H9 (cell line): Measurements from ENCODE around the gene ROCK2. TPM values are rescaled to one million over a fixed set of nuclear protein-coding genes. Genes with fewer than 3 reads are reported as not detected.

Experiments
- DNase-seq: peaks from one replicate; pipeline ENCODE4 v3.0.0-alpha.2; 2017
- H2AFZ ChIP-seq: one replicate; pipeline ENCODE4 v1.6.1; 2013; ENCODE audit warnings: mild to moderate bottlenecking, low read length, control low read depth, moderate library complexity
- H2AK5ac ChIP-seq: 2 replicates; pipeline ENCODE4 v1.6.1; 2013; ENCODE audit warnings: low read length, control low read depth, mixed read lengths; ENCODE audit not compliant: insufficient read length
- H2BK120ac ChIP-seq: one replicate; pipeline ENCODE4 v1.6.1; 2013; ENCODE audit warnings: low read depth, mild to moderate bottlenecking, low read length, control low read depth, inconsistent platforms; ENCODE audit not compliant: poor library complexity, severe bottlenecking
- H2BK12ac ChIP-seq: 2 replicates; pipeline ENCODE4 v1.6.1; 2013; ENCODE audit warnings: low read length, control low read depth, mixed read lengths, low read depth; ENCODE audit not compliant: insufficient read length
- H2BK15ac ChIP-seq: 2 replicates; pipeline ENCODE4 v1.6.1; 2013; ENCODE audit warnings: low read depth, low read length, control low read depth
- H2BK20ac ChIP-seq: one replicate; pipeline ENCODE4 v1.6.1; 2013; ENCODE audit warnings: low read depth, mild to moderate bottlenecking, low read length, control low read depth, inconsistent platforms; ENCODE audit not compliant: poor library complexity, severe bottlenecking
- H2BK5ac ChIP-seq: 2 replicates; pipeline ENCODE4 v1.6.1; 2013; ENCODE audit warnings: low read length, control low read depth, mixed read lengths; ENCODE audit not compliant: insufficient read length
- H3K14ac ChIP-seq: 2 replicates; pipeline ENCODE4 v1.6.1; 2013; ENCODE audit warnings: low read length, control low read depth; ENCODE audit not compliant: insufficient read depth
- H3K18ac ChIP-seq: 2 replicates; pipeline ENCODE4 v1.6.1; 2013; ENCODE audit warnings: low read depth, mild to moderate bottlenecking, mixed read lengths, low read length, control low read depth; ENCODE audit not compliant: insufficient read length
- H3K23ac ChIP-seq: 2 replicates; pipeline ENCODE4 v1.6.1; 2013; ENCODE audit warnings: low read length, control low read depth, mixed read lengths, low read depth; ENCODE audit not compliant: insufficient read length
- H3K23me2 ChIP-seq: 2 replicates; pipeline ENCODE4 v1.6.1; 2013; ENCODE audit warnings: low read depth, mild to moderate bottlenecking, mixed read lengths, low read length, control low read depth; ENCODE audit not compliant: insufficient read length, poor library complexity, severe bottlenecking
- H3K27ac ChIP-seq: 2 replicates; pipeline ENCODE4 v1.5.1; 2013; ENCODE audit warnings: low read length, control low read depth, mixed read lengths, low read depth; ENCODE audit not compliant: insufficient read length
- H3K27me3 ChIP-seq: 2 replicates; pipeline ENCODE4 v1.6.1; 2013; ENCODE audit warnings: low read length, control low read depth, inconsistent platforms; ENCODE audit not compliant: insufficient read depth
- H3K4ac ChIP-seq: 2 replicates; pipeline ENCODE4 v1.6.1; 2013; ENCODE audit warnings: low read depth, mild to moderate bottlenecking, control low read depth, inconsistent platforms, low read length, moderate library complexity
- H3K4me1 ChIP-seq: 2 replicates; pipeline ENCODE4 v1.6.1; 2013; ENCODE audit warnings: low read length, control low read depth, inconsistent platforms; ENCODE audit not compliant: insufficient read depth
- H3K4me2 ChIP-seq: 2 replicates; pipeline ENCODE4 v1.6.1; 2013; ENCODE audit warnings: low read length, control low read depth, mixed read lengths; ENCODE audit not compliant: insufficient read length, insufficient read depth
- H3K56ac ChIP-seq: 2 replicates; pipeline ENCODE4 v1.6.1; 2013; ENCODE audit warnings: low read depth, mild to moderate bottlenecking, mixed read lengths, low read length, control low read depth; ENCODE audit not compliant: insufficient read length
- H3K79me1 ChIP-seq: 2 replicates; pipeline ENCODE4 v1.6.1; 2013; ENCODE audit warnings: low read depth, mild to moderate bottlenecking, moderate library complexity, low read length, control low read depth, inconsistent platforms; ENCODE audit not compliant: insufficient read depth, poor library complexity, severe bottlenecking
- H3K79me2 ChIP-seq: 2 replicates; pipeline ENCODE4 v1.6.1; 2013; ENCODE audit warnings: low read length, control low read depth, inconsistent platforms; ENCODE audit not compliant: insufficient read depth
- H3K9ac ChIP-seq: 2 replicates; pipeline ENCODE4 v1.6.1; 2013; ENCODE audit warnings: low read length, control low read depth, mixed read lengths; ENCODE audit not compliant: insufficient read length; ENCODE audit errors: extremely low read depth
- H3K9me3 ChIP-seq: one replicate; pipeline ENCODE4 v1.6.1; 2013; ENCODE audit warnings: low read depth, low read length, inconsistent platforms; ENCODE audit not compliant: control insufficient read depth
- H3T11ph ChIP-seq: one replicate; pipeline ENCODE4 v1.6.1; 2013; ENCODE audit warnings: mild to moderate bottlenecking, low read length, control low read depth, inconsistent platforms
- H4K20me1 ChIP-seq: one replicate; pipeline ENCODE4 v1.6.1; 2013; ENCODE audit not compliant: control insufficient read depth, insufficient read length, insufficient read depth
- H4K5ac ChIP-seq: 2 replicates; pipeline ENCODE4 v1.6.1; 2013; ENCODE audit warnings: low read depth, mild to moderate bottlenecking, mixed read lengths, low read length, control low read depth; ENCODE audit not compliant: insufficient read length
- H4K8ac ChIP-seq: replicated peaks from 2 replicates; pipeline ENCODE4 v1.6.1; 2013; ENCODE audit warnings: low read length, control low read depth, mixed read lengths, low read depth; ENCODE audit not compliant: insufficient read length
- H4K91ac ChIP-seq: 2 replicates; pipeline ENCODE4 v1.6.1; 2013; ENCODE audit warnings: low read depth, mild to moderate bottlenecking, moderate library complexity, mixed read lengths, low read length, control low read depth; ENCODE audit not compliant: insufficient read length
- H3K27ac Mint-ChIP-seq, 3 experiments: 2 replicates in 2 of 3; 3 replicates in 1 of 3; pipeline ENCODE4 v1.8.0; 2020 to 2021; ENCODE audit warnings: mixed read lengths in 3 of 3, mild to moderate bottlenecking in 1 of 3, moderate library complexity in 1 of 3
- H3K27me3 Mint-ChIP-seq: 2 replicates; pipeline ENCODE4 v1.8.0; 2021; ENCODE audit warnings: low read depth, mild to moderate bottlenecking, moderate library complexity, mixed read lengths
- H3K36me3 Mint-ChIP-seq, 3 experiments: 2 replicates in 2 of 3; 3 replicates in 1 of 3; pipeline ENCODE4 v1.8.0; 2020 to 2021; ENCODE audit warnings: low read depth in 3 of 3, mixed read lengths in 3 of 3; ENCODE audit not compliant: insufficient read depth in 1 of 3
- H3K4me1 Mint-ChIP-seq, 2 experiments: 2 replicates each; pipeline ENCODE4 v1.8.0; 2020; ENCODE audit warnings: mixed read lengths in 2 of 2
- H3K4me3 Mint-ChIP-seq, 2 experiments: 2 replicates in 1 of 2; 3 replicates in 1 of 2; pipeline ENCODE4 v1.8.0; 2020 to 2021; ENCODE audit warnings: mild to moderate bottlenecking in 2 of 2, mixed read lengths in 2 of 2, moderate library complexity in 1 of 2
- H3K9me3 Mint-ChIP-seq, 2 experiments: 2 replicates in 1 of 2; 3 replicates in 1 of 2; pipeline ENCODE4 v1.8.0; 2020; ENCODE audit warnings: mild to moderate bottlenecking in 2 of 2, mixed read lengths in 2 of 2, moderate library complexity in 1 of 2
- WGBS: extraction: QIAGEN DNeasy Blood & Tissue Kit; methylation state at CpG from one replicate; pipeline ENCODE4 v1.1.7; 2013; ENCODE audit warnings: missing lambda C conversion rate, low lambda C conversion rate, mixed read lengths; ENCODE audit not compliant: insufficient read length; ENCODE audit errors: extremely low coverage; 5-methylcytosine and 5-hydroxymethylcytosine counted together
- total RNA-seq: library from RNA; stranded (reverse); gene quantifications from 2 replicates; pipeline ENCODE4 v1.2.1, GENCODE V29; 2021
- TF ChIP-seq, protein P1 (sequence below): fragments of 200-600 bp; sonication (generic); conservative IDR thresholded peaks from 3 replicates; pipeline ENCODE4 v1.8.0; 2021; ENCODE audit warnings: antibody characterized with exemption, mild to moderate bottlenecking

ROCK2 gene
- total RNA-seq, 1 experiment from 2014 or later: 33.2 TPM

DNA sequence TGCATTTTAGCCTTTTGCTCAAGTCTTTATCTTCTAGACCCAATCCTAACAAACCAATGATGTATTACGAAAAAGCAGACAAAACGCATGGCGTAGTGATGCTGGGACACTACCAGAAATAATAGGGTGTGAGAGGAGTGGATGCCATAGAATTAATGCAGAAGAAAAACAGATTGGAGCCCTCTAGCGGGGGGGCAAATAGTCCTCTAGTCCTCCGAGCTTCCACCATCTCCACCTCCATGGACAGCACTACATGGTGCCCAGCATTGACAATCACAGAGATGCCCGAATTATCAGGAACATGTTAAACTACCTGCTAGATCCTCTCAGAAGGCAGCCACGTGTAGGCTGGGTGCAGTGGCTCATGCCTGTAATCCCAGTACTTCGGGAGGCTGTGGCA lies 15.4 kb upstream of the ROCK2 start:
- Histone ChIP-seq H3K9me3 (no peaks in the 10 kb centered on the region), H4K20me1 (no peaks in the 10 kb centered on the region), H4K91ac (no peak overlapping the region), H3K27me3 (no peaks in the 10 kb centered on the region), H2BK12ac (no peak overlapping the region), H3T11ph (no peak overlapping the region), H3K27ac (no peak overlapping the region), H2AFZ (no peak overlapping the region), H3K9ac (no peak overlapping the region), H2BK15ac (no peak overlapping the region), H3K4me1 (no peaks in the 10 kb centered on the region), H2BK120ac (no peak overlapping the region), H3K4ac (no peak overlapping the region), H4K5ac (no peak overlapping the region), H3K79me1 (no peaks in the 10 kb centered on the region), H3K18ac (no peak overlapping the region), H2BK20ac (no peak overlapping the region), H3K79me2 (no peaks in the 10 kb centered on the region), H3K23me2 (no peaks in the 10 kb centered on the region), H2AK5ac (no peak overlapping the region), H3K14ac (no peak overlapping the region), H3K23ac (no peak overlapping the region), H4K8ac (no peak overlapping the region), H3K4me2 (no peak overlapping the region), H3K56ac (no peak overlapping the region), H2BK5ac (no peak overlapping the region)
- no peak overlapping the region for H3K27ac Mint-ChIP-seq
- peaks cover 2% of the 10 kb centered on the region; the same call in 1 of the 2 replicates for H3K27me3 Mint-ChIP-seq
- H3K36me3 Mint-ChIP-seq: no peaks in the 10 kb centered on the region
- TF ChIP-seq, protein P1, sequence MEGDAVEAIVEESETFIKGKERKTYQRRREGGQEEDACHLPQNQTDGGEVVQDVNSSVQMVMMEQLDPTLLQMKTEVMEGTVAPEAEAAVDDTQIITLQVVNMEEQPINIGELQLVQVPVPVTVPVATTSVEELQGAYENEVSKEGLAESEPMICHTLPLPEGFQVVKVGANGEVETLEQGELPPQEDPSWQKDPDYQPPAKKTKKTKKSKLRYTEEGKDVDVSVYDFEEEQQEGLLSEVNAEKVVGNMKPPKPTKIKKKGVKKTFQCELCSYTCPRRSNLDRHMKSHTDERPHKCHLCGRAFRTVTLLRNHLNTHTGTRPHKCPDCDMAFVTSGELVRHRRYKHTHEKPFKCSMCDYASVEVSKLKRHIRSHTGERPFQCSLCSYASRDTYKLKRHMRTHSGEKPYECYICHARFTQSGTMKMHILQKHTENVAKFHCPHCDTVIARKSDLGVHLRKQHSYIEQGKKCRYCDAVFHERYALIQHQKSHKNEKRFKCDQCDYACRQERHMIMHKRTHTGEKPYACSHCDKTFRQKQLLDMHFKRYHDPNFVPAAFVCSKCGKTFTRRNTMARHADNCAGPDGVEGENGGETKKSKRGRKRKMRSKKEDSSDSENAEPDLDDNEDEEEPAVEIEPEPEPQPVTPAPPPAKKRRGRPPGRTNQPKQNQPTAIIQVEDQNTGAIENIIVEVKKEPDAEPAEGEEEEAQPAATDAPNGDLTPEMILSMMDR: no peak
- H3K4me3 Mint-ChIP-seq: no peak overlapping the region
- H3K9me3 Mint-ChIP-seq: no peaks in the 10 kb centered on the region
- DNase-seq: no peak
- H3K4me1 Mint-ChIP-seq: peaks cover 3 to 4% of the 10 kb centered on the region in 2 experiments; a peak in 1 of 4 replicates
- no CpG with 5 or more reads among the region's 8 CpGs for WGBS
